ENCODE results near the gene KISS1R.
"Not testable (repeated sequence)": the region's sequence is repeated elsewhere in the genome, so short reads cannot be mapped to it uniquely, and the experiment has no call there.

Gene KISS1R

GRCh38 chr19:953445-954271 lies 36.5 kb downstream of the KISS1R start:
- Histone ChIP-seq H3K9me3 (no peaks in the 10 kb centered on the region), H3K27me3 (no peaks in the 10 kb centered on the region), H3K4me3 (ENCODE audit: low read depth, low read length) (no peak overlapping the region), H3K36me3 (no peaks in the 10 kb centered on the region), H3K4me1 (peaks cover 7% of the 10 kb centered on the region)
- TF ChIP-seq CTCF (IDR thresholded peaks at IDR 0.05; ENCODE audit: low read depth, low read length): no peak
- peak; percentile 8 for DNase-seq

GRCh38 chr19:954272-954671 lies 37.1 kb downstream of the KISS1R start:
- Histone ChIP-seq H3K36me3 (no peaks in the 10 kb centered on the region), H3K4me3 (ENCODE audit: low read depth, low read length) (no peak overlapping the region), H3K27me3 (no peaks in the 10 kb centered on the region), H3K9me3 (no peaks in the 10 kb centered on the region), H3K4me1 (peaks cover 7% of the 10 kb centered on the region)
- no peak for TF ChIP-seq CTCF (IDR thresholded peaks at IDR 0.05; ENCODE audit: low read depth, low read length)
- no peak for DNase-seq

- H3K27me3 ChIP-seq: no peaks in the 10 kb centered on the region
- no peaks in the 10 kb centered on the region for H3K9me3 ChIP-seq
- no peak for TF ChIP-seq CTCF (IDR thresholded peaks at IDR 0.05; ENCODE audit: low read depth, low read length)
- H3K4me3 ChIP-seq (ENCODE audit: low read depth, low read length): no peak overlapping the region
- peak; percentile 18 for DNase-seq
- H3K4me1 ChIP-seq: peaks cover 7% of the 10 kb centered on the region
- no peaks in the 10 kb centered on the region for H3K36me3 ChIP-seq
Observed at GRCh38 chr19:954672-955494, 37.8 kb downstream of the KISS1R start.

GRCh38 chr19:955803-956765 lies 39.0 kb downstream of the KISS1R start:
- H3K36me3 ChIP-seq: no peaks in the 10 kb centered on the region
- DNase-seq: peak; percentile 8
- H3K27me3 ChIP-seq: no peaks in the 10 kb centered on the region
- no peak for TF ChIP-seq CTCF (IDR thresholded peaks at IDR 0.05; ENCODE audit: low read depth, low read length)
- no peaks in the 10 kb centered on the region for H3K9me3 ChIP-seq
- H3K4me3 ChIP-seq (ENCODE audit: low read depth, low read length): no peak overlapping the region
- peaks cover 7% of the 10 kb centered on the region for H3K4me1 ChIP-seq

GRCh38 chr19:956766-957440 lies 39.8 kb downstream of the KISS1R start:
- Histone ChIP-seq H3K27me3 (no peaks in the 10 kb centered on the region), H3K9me3 (no peaks in the 10 kb centered on the region), H3K4me1 (peaks cover 7% of the 10 kb centered on the region), H3K4me3 (ENCODE audit: low read depth, low read length) (no peak overlapping the region), H3K36me3 (no peaks in the 10 kb centered on the region)
- DNase-seq: peak; percentile 37
- no peak for TF ChIP-seq CTCF (IDR thresholded peaks at IDR 0.05; ENCODE audit: low read depth, low read length)

- H3K9me3 ChIP-seq; H3K36me3 ChIP-seq; H3K27me3 ChIP-seq; H3K4me3 ChIP-seq (ENCODE audit: low read depth, low read length); DNase-seq; H3K4me1 ChIP-seq: not testable (repeated sequence)
Observed at GRCh38 chr19:957578-957977, 40.4 kb downstream of the KISS1R start.

Data from BE2C (cell line).